RWPE2 (cell line): ENCODE results near the gene ZFYVE28.
"Not testable (repeated sequence)": the region's sequence is repeated elsewhere in the genome, so short reads cannot be mapped to it uniquely, and the experiment has no call there.

Source experiments
- ATAC-seq: fragments of 200-7000 bp; cut with Tn5 transposase; 3 replicates; pipeline ENCODE4 v1.9.1; 2021; ENCODE audit warnings: low read depth
- DNase-seq: peaks from one replicate; pipeline ENCODE4 v3.0.0-alpha.2; 2020; ENCODE audit warnings: low spot score
- H3K27ac ChIP-seq: fragments of 450-650 bp; 2 replicates; pipeline ENCODE4 v1.5.1; 2017; ENCODE audit warnings: mild to moderate bottlenecking; ENCODE audit not compliant: poor library complexity, severe bottlenecking
- H3K27me3 ChIP-seq: fragments of 250-450 bp; sonication (Bioruptor Pico); 2 replicates; pipeline ENCODE4 v1.5.1; 2021; ENCODE audit warnings: mild to moderate bottlenecking, moderate library complexity; ENCODE audit not compliant: insufficient read depth, poor library complexity, severe bottlenecking
- H3K36me3 ChIP-seq: fragments of 250-450 bp; sonication (Bioruptor Pico); 2 replicates; pipeline ENCODE4 v1.5.1; 2020; ENCODE audit warnings: low read depth, mild to moderate bottlenecking, moderate library complexity
- H3K4me1 ChIP-seq: fragments of 250-450 bp; sonication (Bioruptor Pico); 2 replicates; pipeline ENCODE4 v1.5.1; 2021; ENCODE audit warnings: mild to moderate bottlenecking, moderate library complexity; ENCODE audit not compliant: insufficient read depth, poor library complexity, severe bottlenecking
- H3K4me3 ChIP-seq: fragments of 250-450 bp; sonication (Bioruptor Pico); 2 replicates; pipeline ENCODE4 v1.5.1; 2021; ENCODE audit warnings: mild to moderate bottlenecking, moderate library complexity; ENCODE audit not compliant: severe bottlenecking
- H3K9me3 ChIP-seq: fragments of 250-450 bp; sonication (Bioruptor Pico); 2 replicates; pipeline ENCODE4 v1.5.1; 2021; ENCODE audit warnings: mild to moderate bottlenecking, moderate library complexity; ENCODE audit not compliant: severe bottlenecking
- CTCF ChIP-seq: fragments of 450-650 bp; IDR thresholded peaks from one replicate; pipeline ENCODE4 v1.5.1; 2017; ENCODE audit warnings: mild to moderate bottlenecking, moderate library complexity; ENCODE audit not compliant: poor library complexity, severe bottlenecking

Gene ZFYVE28

GRCh38 chr4:2277956-2278355 lies 140.5 kb downstream of the ZFYVE28 start:
- no peak for ATAC-seq
- no peak for DNase-seq
- no peak overlapping the region for H3K4me3 ChIP-seq
- no peaks in the 10 kb centered on the region for H3K9me3 ChIP-seq
- no peak for TF ChIP-seq CTCF
- H3K27ac ChIP-seq, result no peak overlapping the region
- H3K36me3 ChIP-seq, result no peaks in the 10 kb centered on the region
- no peaks in the 10 kb centered on the region for H3K4me1 ChIP-seq
- H3K27me3 ChIP-seq, result no peaks in the 10 kb centered on the region

GRCh38 chr4:2276581-2277325 lies 141.7 kb downstream of the ZFYVE28 start:
- H3K4me1 ChIP-seq, result no peaks in the 10 kb centered on the region
- no peak overlapping the region for H3K4me3 ChIP-seq
- DNase-seq (no peak), ATAC-seq (no peak)
- no peaks in the 10 kb centered on the region for H3K9me3 ChIP-seq
- no peaks in the 10 kb centered on the region for H3K27me3 ChIP-seq
- no peak for TF ChIP-seq CTCF
- no peaks in the 10 kb centered on the region for H3K36me3 ChIP-seq
- H3K27ac ChIP-seq, result no peak overlapping the region

GRCh38 chr4:2275546-2276251 lies 142.7 kb downstream of the ZFYVE28 start:
- H3K27me3 ChIP-seq, result no peaks in the 10 kb centered on the region

GRCh38 chr4:2275044-2275397 lies 143.4 kb downstream of the ZFYVE28 start:
- not testable (repeated sequence) for H3K36me3 ChIP-seq, DNase-seq, H3K27ac ChIP-seq, H3K27me3 ChIP-seq, H3K4me1 ChIP-seq, H3K9me3 ChIP-seq, ATAC-seq, H3K4me3 ChIP-seq

More at GRCh38 chr4:2275546-2276251, 142.7 kb downstream of the ZFYVE28 start:
- DNase-seq (no peak), ATAC-seq (no peak)
- Histone ChIP-seq H3K9me3 (no peaks in the 10 kb centered on the region), H3K36me3 (no peaks in the 10 kb centered on the region), H3K4me1 (no peaks in the 10 kb centered on the region), H3K4me3 (no peak overlapping the region), H3K27ac (no peak overlapping the region)
- no peak for TF ChIP-seq CTCF

- TF ChIP-seq CTCF, result no peak
- H3K4me3 ChIP-seq, result no peak overlapping the region
- ATAC-seq (no peak), DNase-seq (no peak)
- no peaks in the 10 kb centered on the region for H3K27me3 ChIP-seq
- H3K36me3 ChIP-seq, result no peaks in the 10 kb centered on the region
- no peaks in the 10 kb centered on the region for H3K4me1 ChIP-seq
- no peak overlapping the region for H3K27ac ChIP-seq
- H3K9me3 ChIP-seq, result no peaks in the 10 kb centered on the region
Measured at GRCh38 chr4:2274320-2275043, 144.0 kb downstream of the ZFYVE28 start.
